GM12875 (cell line): ENCODE data around the gene ADGRG6.

ENCODE experiments used
- H3K4me3 ChIP-seq: one replicate; pipeline ENCODE4 v1.5.1; 2011; ENCODE audit warnings: low read depth, low read length, control low read depth
- CTCF ChIP-seq: IDR thresholded peaks from 2 replicates; pipeline ENCODE4 v1.5.1; 2011; ENCODE audit warnings: low read depth, mild to moderate bottlenecking, control low read depth, inconsistent platforms, low read length, moderate library complexity, borderline replicate concordance; ENCODE audit not compliant: insufficient read depth

ADGRG6 gene

GRCh38 chr6:142306736-142307135, 4.9 kb downstream of the ADGRG6 start:
- no peak for TF ChIP-seq CTCF

GRCh38 chr6:142307963-142308748, 6.3 kb downstream of the ADGRG6 start:
- H3K4me3 ChIP-seq, result no peak overlapping the region
- TF ChIP-seq CTCF, result no peak

More at GRCh38 chr6:142306736-142307135, 4.9 kb downstream of the ADGRG6 start:
- H3K4me3 ChIP-seq, result no peak overlapping the region

GRCh38 chr6:142309426-142309825, 7.6 kb downstream of the ADGRG6 start:
- TF ChIP-seq CTCF, result no peak

GRCh38 chr6:142313284-142313683, 11.5 kb downstream of the ADGRG6 start:
- TF ChIP-seq CTCF, result no peak
- H3K4me3 ChIP-seq, result no peak overlapping the region

More at GRCh38 chr6:142309426-142309825, 7.6 kb downstream of the ADGRG6 start:
- H3K4me3 ChIP-seq, result no peak overlapping the region

- TF ChIP-seq CTCF, result no peak
- no peak overlapping the region for H3K4me3 ChIP-seq
Measured at GRCh38 chr6:142316791-142317368, 15.1 kb downstream of the ADGRG6 start.

- no peak for TF ChIP-seq CTCF
- H3K4me3 ChIP-seq, result no peak overlapping the region
Measured at GRCh38 chr6:142318714-142319113, 16.9 kb downstream of the ADGRG6 start.

GRCh38 chr6:142320366-142320765, 18.6 kb downstream of the ADGRG6 start:
- TF ChIP-seq CTCF, result no peak
- no peak overlapping the region for H3K4me3 ChIP-seq
